Retinal pigment epithelial cell (primary cell): ENCODE measurements around the gene ALDH7A1.

ENCODE experiments used
- DNase-seq: peaks from one replicate; pipeline ENCODE4 v3.0.0-alpha.2; 2010; ENCODE audit warnings: low read depth
- H3K4me3 ChIP-seq: 2 replicates; pipeline ENCODE4 v1.5.1; 2011; ENCODE audit warnings: mild to moderate bottlenecking, low read length, control low read depth, moderate library complexity
- TF ChIP-seq, protein P1 (sequence below): conservative IDR thresholded peaks from 2 replicates; pipeline ENCODE4 v1.5.1; 2011; ENCODE audit warnings: low read depth, low read length, control low read depth, inconsistent platforms

The ALDH7A1 gene

GRCh38 chr5:126552614-126553013 is 42.4 kb downstream of the ALDH7A1 start:
- H3K4me3 ChIP-seq = no peak overlapping the region
- TF ChIP-seq, protein P1, sequence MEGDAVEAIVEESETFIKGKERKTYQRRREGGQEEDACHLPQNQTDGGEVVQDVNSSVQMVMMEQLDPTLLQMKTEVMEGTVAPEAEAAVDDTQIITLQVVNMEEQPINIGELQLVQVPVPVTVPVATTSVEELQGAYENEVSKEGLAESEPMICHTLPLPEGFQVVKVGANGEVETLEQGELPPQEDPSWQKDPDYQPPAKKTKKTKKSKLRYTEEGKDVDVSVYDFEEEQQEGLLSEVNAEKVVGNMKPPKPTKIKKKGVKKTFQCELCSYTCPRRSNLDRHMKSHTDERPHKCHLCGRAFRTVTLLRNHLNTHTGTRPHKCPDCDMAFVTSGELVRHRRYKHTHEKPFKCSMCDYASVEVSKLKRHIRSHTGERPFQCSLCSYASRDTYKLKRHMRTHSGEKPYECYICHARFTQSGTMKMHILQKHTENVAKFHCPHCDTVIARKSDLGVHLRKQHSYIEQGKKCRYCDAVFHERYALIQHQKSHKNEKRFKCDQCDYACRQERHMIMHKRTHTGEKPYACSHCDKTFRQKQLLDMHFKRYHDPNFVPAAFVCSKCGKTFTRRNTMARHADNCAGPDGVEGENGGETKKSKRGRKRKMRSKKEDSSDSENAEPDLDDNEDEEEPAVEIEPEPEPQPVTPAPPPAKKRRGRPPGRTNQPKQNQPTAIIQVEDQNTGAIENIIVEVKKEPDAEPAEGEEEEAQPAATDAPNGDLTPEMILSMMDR = no peak
- no peak for DNase-seq

DNA sequence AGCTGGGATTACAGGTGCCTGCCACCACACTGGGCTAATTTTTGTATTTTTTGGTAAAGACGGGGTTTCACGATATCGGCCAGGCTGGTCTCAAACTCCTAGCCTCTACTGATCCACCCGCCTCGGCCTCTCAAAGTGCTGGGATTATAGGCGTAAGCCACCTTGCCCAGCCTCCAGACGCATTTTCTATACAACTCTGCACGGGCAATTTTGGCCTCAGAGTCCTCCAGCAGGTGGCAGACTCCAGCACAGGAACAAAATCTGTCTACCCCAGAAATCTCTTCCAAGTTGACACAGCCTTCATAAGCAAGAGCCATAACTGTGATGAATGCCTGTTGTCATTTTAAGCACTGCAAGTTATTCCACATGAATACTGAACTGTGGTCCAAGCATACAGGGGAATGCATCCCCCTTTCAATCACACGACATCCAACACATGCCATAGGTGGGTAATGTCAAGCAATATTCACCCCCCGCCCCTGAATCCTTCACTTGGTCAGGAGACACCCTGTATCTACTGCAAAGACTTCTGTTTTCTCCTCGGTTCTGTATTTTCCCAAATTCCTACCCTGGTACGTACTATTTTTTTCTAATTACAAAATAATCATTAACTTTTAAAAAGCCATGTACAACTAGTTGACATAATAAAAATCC is 50.8 kb downstream of the ALDH7A1 start:
- no peak overlapping the region for H3K4me3 ChIP-seq
- no peak for DNase-seq
- TF ChIP-seq, protein P1 = peak; percentile 78

DNA sequence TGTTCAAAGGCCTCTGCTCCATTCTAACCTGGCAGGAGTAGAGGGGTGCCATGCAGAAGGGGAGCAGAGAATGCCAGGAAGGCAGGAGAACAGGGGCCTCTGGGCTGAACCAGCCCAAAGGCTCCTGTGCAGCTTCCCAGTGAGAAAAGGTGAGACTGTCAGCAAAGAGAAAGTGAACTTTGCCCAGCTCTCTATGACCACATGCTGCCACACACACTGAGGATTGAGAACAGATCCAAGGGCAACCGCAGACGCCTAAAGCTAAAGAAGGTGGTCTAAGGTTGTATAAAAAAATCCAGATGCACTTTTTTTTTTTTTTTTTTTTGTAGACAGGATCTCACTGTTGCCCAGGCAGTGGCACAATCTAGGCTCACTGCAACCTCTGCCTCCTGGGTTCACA is 51.4 kb downstream of the ALDH7A1 start:
- DNase-seq = no peak
- H3K4me3 ChIP-seq = no peak overlapping the region
- TF ChIP-seq, protein P1 = no peak

- TF ChIP-seq, protein P1 = no peak
- no peak for DNase-seq
These were observed 52.0 kb downstream of the ALDH7A1 start for GRCh38 chr5:126543009-126543408.

DNA sequence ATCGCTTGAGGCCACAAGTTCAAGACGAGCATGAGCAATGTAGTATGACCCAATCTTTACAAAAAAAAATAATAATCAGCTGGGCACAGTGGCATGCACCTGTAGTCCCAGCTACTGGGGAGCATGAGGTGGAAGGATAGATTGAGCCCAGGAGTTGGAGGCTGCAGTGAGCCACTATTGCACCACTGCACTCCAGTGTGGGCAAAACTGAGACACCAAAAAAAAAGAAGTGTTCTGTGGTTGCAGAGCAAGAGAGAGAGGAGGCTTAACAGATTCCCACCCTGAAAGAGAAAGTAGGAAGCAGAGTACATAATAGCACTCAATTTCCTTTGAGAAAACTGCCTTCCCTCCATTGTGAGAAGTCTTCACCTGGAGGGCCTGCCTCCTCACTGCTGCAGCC is 52.6 kb downstream of the ALDH7A1 start:
- DNase-seq = no peak
- H3K4me3 ChIP-seq = no peak overlapping the region
- TF ChIP-seq, protein P1 = no peak

More at GRCh38 chr5:126543009-126543408, 52.0 kb downstream of the ALDH7A1 start:
- no peak overlapping the region for H3K4me3 ChIP-seq

DNA sequence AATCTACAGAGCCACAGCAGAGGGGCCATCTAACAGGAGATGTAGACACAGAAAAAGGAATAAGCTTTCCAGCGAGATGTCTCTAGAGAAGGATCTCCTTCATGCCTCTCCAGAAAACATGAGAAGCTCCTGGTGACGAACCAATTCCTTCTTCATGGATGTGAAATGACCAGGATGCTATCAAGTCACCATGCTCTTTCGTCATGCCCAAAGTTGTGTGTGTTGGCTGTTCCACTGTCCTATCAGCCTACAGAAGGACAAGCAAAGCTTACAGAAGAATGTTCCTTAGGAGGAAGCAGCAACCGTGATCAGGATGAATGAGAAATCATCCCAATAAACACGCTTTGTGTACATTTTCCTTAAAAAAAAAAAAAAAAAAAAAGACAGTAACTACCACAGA is 54.4 kb downstream of the ALDH7A1 start:
- no peak for DNase-seq
- no peak overlapping the region for H3K4me3 ChIP-seq
- TF ChIP-seq, protein P1 = no peak

DNA sequence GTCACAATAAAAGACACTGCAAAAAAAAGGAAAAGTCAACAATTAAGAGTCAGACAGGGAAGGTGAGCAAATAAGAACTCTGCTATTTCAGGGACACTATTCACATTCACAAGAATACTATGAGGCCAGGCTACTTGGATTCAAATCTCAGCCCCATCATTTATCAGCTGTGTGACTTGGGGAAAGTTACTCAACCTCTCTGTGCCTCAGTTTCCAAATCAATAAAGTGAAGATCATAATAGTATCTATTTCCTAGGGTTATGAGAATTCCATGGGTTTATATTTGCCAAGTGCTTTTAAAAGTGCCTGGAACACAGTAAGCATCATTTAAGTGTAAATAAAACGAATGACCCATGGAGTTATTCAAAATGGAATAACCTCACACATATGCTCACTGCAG is 56.4 kb downstream of the ALDH7A1 start:
- H3K4me3 ChIP-seq = no peak overlapping the region
- no peak for DNase-seq
- TF ChIP-seq, protein P1 = no peak
